ENCODE data around the gene KLHL17.
A peak's percentile ranks its signal among the peaks of the same experiment; 100 is the strongest.
"Not testable (repeated sequence)": the region's sequence is repeated elsewhere in the genome, so short reads cannot be mapped to it uniquely, and the experiment has no call there.

Gene KLHL17

GRCh38 chr1:1011396-1011949, 51.1 kb downstream of the KLHL17 start:
- no peak overlapping the region for H3K27ac ChIP-seq
- TF ChIP-seq CTCF (IDR thresholded peaks at IDR 0.05), result no peak
- no peak for DNase-seq (ENCODE audit: low spot score)
- no peak overlapping the region for H3K4me3 ChIP-seq

GRCh38 chr1:1012736-1013104, 52.3 kb downstream of the KLHL17 start:
- H3K4me3 ChIP-seq, result peak overlapping the region; percentile 80
- DNase-seq (ENCODE audit: low spot score), result not testable (repeated sequence)
- peak overlapping the region; percentile 75 to 97 for H3K27ac ChIP-seq

- DNase-seq (ENCODE audit: low spot score), result peak; percentile 95
- Histone ChIP-seq H3K4me3 (peak within 1 kb of the TSS; percentile 80), H3K27ac (peak within 1 kb of the TSS; percentile 75 to 97)
- TF ChIP-seq CTCF (IDR thresholded peaks at IDR 0.05), result no peak
These were observed 52.9 kb downstream of the KLHL17 start, which contains the start of gene ISG15 for GRCh38 chr1:1013105-1013921. ISG15 (plus strand) TSS chr1:1013497; CDS start chr1:1013574, 77 bp downstream.

GRCh38 chr1:1013922-1014648, 53.7 kb downstream of the KLHL17 start:
- Histone ChIP-seq H3K4me3 (peak overlapping the region; percentile 80), H3K27ac (peak overlapping the region; percentile 75 to 97)
- TF ChIP-seq CTCF (IDR thresholded peaks at IDR 0.05), result no peak
- no peak for DNase-seq (ENCODE audit: low spot score)

GRCh38 chr1:1014799-1015681, 54.7 kb downstream of the KLHL17 start:
- Histone ChIP-seq H3K27ac (no peak overlapping the region), H3K4me3 (no peak overlapping the region)
- no peak for TF ChIP-seq CTCF (IDR thresholded peaks at IDR 0.05)
- no peak for DNase-seq (ENCODE audit: low spot score)

All from coronary artery (tissue), 2 donors.